ENCODE results near the gene JCAD.

- TF ChIP-seq CTCF (IDR thresholded peaks at IDR 0.05; ENCODE audit: insufficient read depth, low read depth, low read length) (no peak), EZH2 (IDR thresholded peaks at IDR 0.05; ENCODE audit: insufficient read depth, low read length) (no peak)
Measured at GRCh38 chr10:30093303-30093950, 34.0 kb upstream of the JCAD start.

All from astrocyte (in vitro differentiated cells and primary cell).